CD4-positive, alpha-beta memory T cell (primary cell): ENCODE results near the gene PRKAG2. TPM values are rescaled to one million over a fixed set of nuclear protein-coding genes. Genes with fewer than 3 reads are reported as not detected.

Experiments
- CTCF ChIA-PET: fragments of 350-600 bp; sonication (Branson Sonifier 250); formaldehyde crosslinking; loops from one replicate; lab custom pipeline; 2021; ENCODE audit warnings: inconsistent platforms; ENCODE audit not compliant: partially characterized antibody; lab: Charles Lee
- POLR2A ChIA-PET: fragments of 350-600 bp; sonication (Branson Sonifier 250); formaldehyde crosslinking; loops from one replicate; lab custom pipeline; 2021; ENCODE audit not compliant: partially characterized antibody; lab: Charles Lee
- DNase-seq, 5 donors: peaks; one replicate each; pipeline versions ENCODE4 v3.0.0 to v3.0.0-alpha.2; 2020 to 2022; ENCODE audit warnings: mixed read lengths in 1 of 5
- H3K27ac ChIP-seq: one replicate; pipeline ENCODE4 v1.7.0; 2013; ENCODE audit warnings: low read depth, low read length
- H3K27me3 ChIP-seq: 2 replicates; pipeline ENCODE4 v1.7.0; 2013; ENCODE audit warnings: mild to moderate bottlenecking, low read length, moderate library complexity; ENCODE audit not compliant: insufficient read depth
- H3K36me3 ChIP-seq: 2 replicates; pipeline ENCODE4 v1.7.0; 2013; ENCODE audit warnings: mild to moderate bottlenecking, low read length, moderate library complexity; ENCODE audit not compliant: insufficient read depth
- H3K4me1 ChIP-seq: 2 replicates; pipeline ENCODE4 v1.7.0; 2013; ENCODE audit warnings: mild to moderate bottlenecking, low read length, moderate library complexity; ENCODE audit not compliant: insufficient read depth
- H3K4me3 ChIP-seq, 2 donors: one replicate each; pipeline ENCODE4 v1.7.0; 2013; ENCODE audit warnings: low read length in 2 of 2, mild to moderate bottlenecking in 1 of 2
- H3K9me3 ChIP-seq, 2 donors: one replicate each; pipeline ENCODE4 v1.7.0; 2013; ENCODE audit warnings: low read length in 2 of 2, control low read depth in 1 of 2; ENCODE audit not compliant: control insufficient read depth in 1 of 2
- H3K27ac Mint-ChIP-seq, 7 donors: one replicate each; pipeline ENCODE4 v1.8.0; 2020 to 2021; ENCODE audit warnings: mixed read lengths in 7 of 7, mild to moderate bottlenecking in 6 of 7, inconsistent platforms in 3 of 7, moderate library complexity in 3 of 7
- H3K27me3 Mint-ChIP-seq, 2 donors: one replicate each; pipeline ENCODE4 v1.8.0; 2020 to 2021; ENCODE audit warnings: mixed read lengths in 2 of 2
- H3K36me3 Mint-ChIP-seq, 2 donors: one replicate each; pipeline ENCODE4 v1.8.0; 2020 to 2021; ENCODE audit warnings: mixed read lengths in 2 of 2, inconsistent platforms in 1 of 2, mild to moderate bottlenecking in 1 of 2
- H3K4me1 Mint-ChIP-seq, 4 donors: one replicate each; pipeline ENCODE4 v1.8.0; 2020 to 2021; ENCODE audit warnings: mixed read lengths in 4 of 4, mild to moderate bottlenecking in 1 of 4
- H3K4me3 Mint-ChIP-seq, 8 donors: one replicate each; pipeline ENCODE4 v1.8.0; 2020 to 2021; ENCODE audit warnings: mixed read lengths in 8 of 8, mild to moderate bottlenecking in 7 of 8, moderate library complexity in 6 of 8, inconsistent platforms in 3 of 8
- H3K9me3 Mint-ChIP-seq, 8 donors: one replicate each; pipeline ENCODE4 v1.8.0; 2020 to 2021; ENCODE audit warnings: mixed read lengths in 8 of 8, mild to moderate bottlenecking in 5 of 8, inconsistent platforms in 3 of 8, moderate library complexity in 1 of 8
- intact Hi-C: fragments of 100-400 bp; cut with micrococcal nuclease; formaldehyde crosslinking; loops from one replicate; pipeline ENCODE4 v1.15.1; 2023
- polyA plus RNA-seq, 2 donors: library from polyadenylated mRNA; unstranded; fragments of 300-500 nt; fragmentation: Illumina TruSeq; gene quantifications; one replicate each; pipeline ENCODE4 v1.2.3, GENCODE V29; 2021
- total RNA-seq, 2 experiments: library from RNA; stranded (reverse); gene quantifications; one replicate each; pipeline ENCODE4 v1.2.3, GENCODE V29; 2021

Gene PRKAG2
- total and polyA plus RNA-seq, 4 experiments from 2014 or later: 27.4 to 61.0 (median 47.4) TPM

GRCh38 chr7:151849008-151849878 lies 27.7 kb downstream of the PRKAG2 start:
- peaks cover 18 to 40% (median 26%) of the 10 kb centered on the region in 4 donors for H3K4me1 Mint-ChIP-seq
- intact Hi-C loops: no loop called here
- Histone ChIP-seq H3K4me3 (no peak overlapping the region), H3K27ac (no peak overlapping the region), H3K9me3 (no peaks in the 10 kb centered on the region), H3K4me1 (peaks cover 19% of the 10 kb centered on the region), H3K36me3 (no peaks in the 10 kb centered on the region), H3K27me3 (no peaks in the 10 kb centered on the region)
- ChIA-PET POLR2A (no interaction called here), CTCF (no interaction called here)
- no peaks in the 10 kb centered on the region for H3K27me3 Mint-ChIP-seq
- no peak for DNase-seq
- peaks cover 0 to 6% of the 10 kb centered on the region in 2 donors for H3K36me3 Mint-ChIP-seq
- H3K4me3 Mint-ChIP-seq: peak overlapping the region in 1 of 8 donors; percentile 23
- H3K27ac Mint-ChIP-seq: no peak overlapping the region
- no peaks in the 10 kb centered on the region for H3K9me3 Mint-ChIP-seq

GRCh38 chr7:151847681-151848081 lies 29.2 kb downstream of the PRKAG2 start:
- Histone ChIP-seq H3K27me3 (no peaks in the 10 kb centered on the region), H3K4me1 (peaks cover 19% of the 10 kb centered on the region), H3K36me3 (no peaks in the 10 kb centered on the region), H3K27ac (no peak overlapping the region), H3K9me3 (no peaks in the 10 kb centered on the region), H3K4me3 (no peak overlapping the region)
- H3K36me3 Mint-ChIP-seq: peaks cover 6 to 14% of the 10 kb centered on the region in 2 donors
- DNase-seq: no peak
- POLR2A ChIA-PET: no interaction called here
- no peaks in the 10 kb centered on the region for H3K9me3 Mint-ChIP-seq
- no peak overlapping the region for H3K4me3 Mint-ChIP-seq
- intact Hi-C loops: no loop called here
- peaks cover 9 to 29% (median 14%) of the 10 kb centered on the region in 4 donors for H3K4me1 Mint-ChIP-seq
- H3K27ac Mint-ChIP-seq: peak overlapping the region in 1 of 7 donors; percentile 36
- H3K27me3 Mint-ChIP-seq: no peaks in the 10 kb centered on the region
- CTCF ChIA-PET: no interaction called here

- Mint-ChIP-seq H3K4me3 (no peak overlapping the region), H3K36me3 (peaks cover 6 to 14% of the 10 kb centered on the region in 2 donors), H3K9me3 (no peaks in the 10 kb centered on the region), H3K27ac (no peak overlapping the region), H3K27me3 (no peaks in the 10 kb centered on the region), H3K4me1 (peaks cover 9 to 24% (median 11%) of the 10 kb centered on the region in 4 donors)
- Histone ChIP-seq H3K9me3 (no peaks in the 10 kb centered on the region), H3K4me3 (no peak overlapping the region), H3K4me1 (peaks cover 15% of the 10 kb centered on the region), H3K27ac (no peak overlapping the region), H3K27me3 (no peaks in the 10 kb centered on the region), H3K36me3 (no peaks in the 10 kb centered on the region)
- DNase-seq: no peak
- CTCF ChIA-PET: no interaction called here
- POLR2A ChIA-PET: no interaction called here
- intact Hi-C loops: no loop called here
Measured at GRCh38 chr7:151847136-151847535, 29.8 kb downstream of the PRKAG2 start.

- Mint-ChIP-seq H3K27ac (peak overlapping the region in 1 of 7 donors; percentile 19), H3K4me3 (peak overlapping the region in 1 of 8 donors; percentile 9), H3K9me3 (no peaks in the 10 kb centered on the region), H3K36me3 (peaks cover 6 to 10% of the 10 kb centered on the region in 2 donors), H3K4me1 (peaks cover 0 to 9% (median 2%) of the 10 kb centered on the region in 4 donors), H3K27me3 (no peaks in the 10 kb centered on the region)
- Histone ChIP-seq H3K27me3 (no peaks in the 10 kb centered on the region), H3K9me3 (no peaks in the 10 kb centered on the region), H3K4me3 (no peak overlapping the region), H3K27ac (no peak overlapping the region), H3K4me1 (peaks cover under 1% of the 10 kb centered on the region), H3K36me3 (no peaks in the 10 kb centered on the region)
- ChIA-PET POLR2A (no interaction called here), CTCF (interaction anchor here (1.4 kb wide), 1 partner anchor 63 kb away, joined by 6 read pairs; no protein-coding TSS in a partner anchor)
- intact Hi-C loops: no loop called here
- no peak for DNase-seq
Measured at GRCh38 chr7:151845412-151846205, 31.3 kb downstream of the PRKAG2 start.

GRCh38 chr7:151844825-151845200 lies 32.1 kb downstream of the PRKAG2 start:
- no peak for DNase-seq
- peaks cover 6% of the 10 kb centered on the region for H3K4me1 ChIP-seq
- Mint-ChIP-seq H3K4me3 (no peak overlapping the region), H3K36me3 (peaks cover 6 to 10% of the 10 kb centered on the region in 2 donors), H3K27me3 (no peaks in the 10 kb centered on the region), H3K27ac (peak overlapping the region in 1 of 7 donors; percentile 19), H3K4me1 (peaks cover 4 to 13% (median 6%) of the 10 kb centered on the region in 4 donors), H3K9me3 (no peaks in the 10 kb centered on the region)
- POLR2A ChIA-PET: no interaction called here
- H3K27ac ChIP-seq: no peak overlapping the region
- H3K27me3 ChIP-seq: no peaks in the 10 kb centered on the region
- intact Hi-C loops: no loop called here
- no peaks in the 10 kb centered on the region for H3K36me3 ChIP-seq
- H3K4me3 ChIP-seq: no peak overlapping the region
- H3K9me3 ChIP-seq: no peaks in the 10 kb centered on the region
- CTCF ChIA-PET: no interaction called here

- DNase-seq: no peak
- Histone ChIP-seq H3K27ac (no peak overlapping the region), H3K4me1 (peaks cover 11% of the 10 kb centered on the region), H3K36me3 (no peaks in the 10 kb centered on the region), H3K27me3 (no peaks in the 10 kb centered on the region), H3K4me3 (no peak overlapping the region), H3K9me3 (no peaks in the 10 kb centered on the region)
- peak overlapping the region in 2 of 7 donors; percentile 13 to 17 for H3K27ac Mint-ChIP-seq
- no peaks in the 10 kb centered on the region for H3K9me3 Mint-ChIP-seq
- H3K27me3 Mint-ChIP-seq: no peaks in the 10 kb centered on the region
- no peak overlapping the region for H3K4me3 Mint-ChIP-seq
- intact Hi-C loops: no loop called here
- H3K4me1 Mint-ChIP-seq: peaks cover 10 to 14% (median 11%) of the 10 kb centered on the region in 4 donors
- ChIA-PET POLR2A (no interaction called here), CTCF (no interaction called here)
- H3K36me3 Mint-ChIP-seq: peaks cover 6 to 10% of the 10 kb centered on the region in 2 donors
Measured at GRCh38 chr7:151844071-151844824, 32.7 kb downstream of the PRKAG2 start.
